ENCODE measurements around the gene PTPRF.
A peak's percentile ranks its signal among the peaks of the same experiment; 100 is the strongest.

PTPRF gene

DNA sequence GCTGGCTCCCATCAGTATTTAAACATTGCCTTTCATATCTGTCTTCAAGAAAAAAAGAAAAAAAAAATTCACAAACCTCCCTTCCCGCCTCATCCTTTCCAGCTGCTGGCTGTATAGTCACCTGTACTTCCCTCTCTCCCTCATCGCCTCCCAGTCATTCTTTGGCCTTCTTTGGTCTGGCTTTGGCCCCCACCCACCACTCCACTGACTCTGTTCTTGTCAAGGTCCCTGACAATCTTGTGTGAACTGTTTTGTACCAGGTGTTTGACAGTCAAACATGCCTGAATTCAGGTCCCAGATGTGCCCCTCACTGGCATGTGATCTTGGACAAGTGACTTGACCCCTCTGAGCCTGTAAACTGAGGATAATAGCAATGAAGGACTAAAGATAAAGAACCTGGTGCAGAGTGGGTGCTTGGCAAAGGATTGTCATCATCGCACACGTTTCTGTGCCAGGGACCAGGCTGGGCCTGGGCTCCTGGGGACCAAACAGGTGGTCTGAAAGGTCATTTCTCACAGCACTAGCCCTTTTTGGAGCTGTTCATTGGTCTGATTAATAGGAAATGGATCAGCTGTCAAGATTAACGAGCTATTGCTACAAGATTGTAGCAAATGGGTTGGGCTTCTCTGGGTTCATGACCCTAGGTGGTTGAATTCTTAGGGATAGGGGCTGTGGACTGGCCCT lies 21.5 kb downstream of the PTPRF start:
- DNase-seq (ENCODE audit: low read depth), result no peak
- TF ChIP-seq, protein P1, sequence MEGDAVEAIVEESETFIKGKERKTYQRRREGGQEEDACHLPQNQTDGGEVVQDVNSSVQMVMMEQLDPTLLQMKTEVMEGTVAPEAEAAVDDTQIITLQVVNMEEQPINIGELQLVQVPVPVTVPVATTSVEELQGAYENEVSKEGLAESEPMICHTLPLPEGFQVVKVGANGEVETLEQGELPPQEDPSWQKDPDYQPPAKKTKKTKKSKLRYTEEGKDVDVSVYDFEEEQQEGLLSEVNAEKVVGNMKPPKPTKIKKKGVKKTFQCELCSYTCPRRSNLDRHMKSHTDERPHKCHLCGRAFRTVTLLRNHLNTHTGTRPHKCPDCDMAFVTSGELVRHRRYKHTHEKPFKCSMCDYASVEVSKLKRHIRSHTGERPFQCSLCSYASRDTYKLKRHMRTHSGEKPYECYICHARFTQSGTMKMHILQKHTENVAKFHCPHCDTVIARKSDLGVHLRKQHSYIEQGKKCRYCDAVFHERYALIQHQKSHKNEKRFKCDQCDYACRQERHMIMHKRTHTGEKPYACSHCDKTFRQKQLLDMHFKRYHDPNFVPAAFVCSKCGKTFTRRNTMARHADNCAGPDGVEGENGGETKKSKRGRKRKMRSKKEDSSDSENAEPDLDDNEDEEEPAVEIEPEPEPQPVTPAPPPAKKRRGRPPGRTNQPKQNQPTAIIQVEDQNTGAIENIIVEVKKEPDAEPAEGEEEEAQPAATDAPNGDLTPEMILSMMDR (conservative IDR thresholded peaks at IDR 0.05; ENCODE audit: low read depth, low read length), result no peak
- H3K4me3 ChIP-seq (ENCODE audit: low read length), result no peak overlapping the region

DNA sequence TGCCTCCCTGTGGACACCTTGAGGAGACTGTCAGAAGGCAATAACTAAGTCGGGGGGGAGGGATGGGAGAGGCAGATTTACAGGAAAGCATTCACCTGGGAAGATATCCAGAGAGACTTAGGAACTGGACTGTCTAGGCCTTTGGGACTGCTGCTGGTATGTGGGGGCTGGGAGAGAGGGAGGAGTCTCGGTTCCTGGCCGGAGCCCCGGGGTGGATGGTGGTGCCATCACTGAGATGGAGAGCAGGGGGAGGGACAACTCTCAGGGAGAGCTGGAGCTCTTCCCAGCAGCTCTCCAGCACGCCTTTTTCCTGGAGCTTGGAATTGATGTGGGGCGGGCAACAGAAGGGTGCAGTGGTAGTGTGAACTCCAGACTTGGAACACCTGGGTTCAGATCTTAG lies 22.1 kb downstream of the PTPRF start:
- DNase-seq (ENCODE audit: low read depth), result no peak
- TF ChIP-seq, protein P1 (conservative IDR thresholded peaks at IDR 0.05; ENCODE audit: low read depth, low read length), result no peak
- H3K4me3 ChIP-seq (ENCODE audit: low read length), result no peak overlapping the region

DNA sequence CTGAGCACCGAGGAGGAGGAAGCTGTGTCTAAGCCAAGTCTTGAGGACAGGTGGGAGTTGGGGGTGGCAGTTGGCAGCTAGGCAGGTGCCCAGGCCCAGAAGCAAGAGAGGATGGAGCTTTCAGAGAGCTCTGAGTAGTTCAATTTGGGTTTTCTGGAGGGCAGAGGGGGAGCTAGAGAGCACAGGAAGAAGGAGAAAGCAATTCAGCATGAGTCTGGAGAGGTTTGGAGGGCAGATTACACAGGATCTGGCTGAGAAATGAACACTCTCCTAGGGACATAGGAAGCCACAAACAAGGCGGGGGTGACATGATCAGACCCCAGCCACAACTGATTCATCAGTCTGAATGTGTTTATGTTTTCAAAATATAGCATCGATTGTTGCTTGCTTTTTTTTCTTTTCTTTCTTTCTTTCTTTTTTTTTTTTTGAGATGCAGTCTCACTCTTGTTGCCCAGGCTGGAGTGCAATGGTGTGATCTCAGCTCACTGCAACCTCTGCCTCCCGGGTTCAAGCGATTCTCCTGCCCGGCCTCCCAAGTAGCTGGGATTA lies 23.8 kb downstream of the PTPRF start:
- no peak for DNase-seq (ENCODE audit: low read depth)

DNA sequence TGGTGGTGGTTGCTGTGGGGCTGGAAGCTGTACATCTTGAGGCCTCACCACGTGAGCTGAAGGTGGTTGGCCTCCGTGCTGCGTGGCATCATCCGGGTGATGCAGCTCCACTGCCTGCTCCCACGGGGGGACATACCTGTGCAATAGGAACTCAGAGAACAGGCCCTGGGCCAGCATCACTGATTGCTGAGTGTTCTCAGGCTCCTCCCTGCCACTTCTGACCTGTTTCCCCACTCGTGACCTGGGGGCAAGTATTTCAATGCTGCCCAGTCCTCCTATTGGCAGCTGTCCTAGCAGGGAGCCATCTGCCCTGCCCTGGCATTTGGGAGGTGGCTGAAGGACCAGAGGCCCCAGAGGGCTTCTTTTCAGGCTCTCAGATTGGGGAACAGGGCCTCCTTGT lies 26.1 kb downstream of the PTPRF start:
- no peak overlapping the region for H3K4me3 ChIP-seq (ENCODE audit: low read length)
- DNase-seq (ENCODE audit: low read depth), result no peak
- TF ChIP-seq, protein P1 (conservative IDR thresholded peaks at IDR 0.05; ENCODE audit: low read depth, low read length), result no peak

More for the DNA sequence above, 23.8 kb downstream of the PTPRF start:
- H3K4me3 ChIP-seq (ENCODE audit: low read length), result no peak overlapping the region
- TF ChIP-seq, protein P1 (conservative IDR thresholded peaks at IDR 0.05; ENCODE audit: low read depth, low read length), result peak; percentile 74

DNA sequence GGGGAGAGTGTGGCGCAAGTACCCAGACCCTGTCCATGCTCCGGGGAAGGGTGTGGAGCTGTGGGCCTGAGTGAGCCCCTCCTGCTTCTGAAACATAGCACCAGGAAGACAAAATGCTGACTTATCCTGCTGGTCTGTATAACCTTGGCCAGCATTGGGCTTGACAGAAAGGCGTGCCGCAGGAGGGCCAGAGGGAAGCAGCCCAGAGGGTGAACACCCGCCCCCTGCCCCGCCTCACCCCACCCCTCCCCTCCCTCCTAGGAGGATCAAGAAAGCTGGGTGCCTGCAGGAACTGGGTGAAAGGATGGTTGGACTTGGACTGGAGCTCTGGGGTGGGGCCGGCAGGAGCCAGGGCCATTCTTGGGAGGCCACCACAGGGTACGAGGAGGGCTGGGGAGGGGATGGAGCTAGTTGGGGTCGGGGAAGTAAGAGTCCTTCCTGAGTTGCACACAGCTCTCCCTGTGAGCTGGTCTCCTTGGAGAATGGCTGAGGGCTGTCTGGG lies 27.1 kb downstream of the PTPRF start:
- DNase-seq (ENCODE audit: low read depth), result no peak
- TF ChIP-seq, protein P1 (conservative IDR thresholded peaks at IDR 0.05; ENCODE audit: low read depth, low read length), result no peak
- no peak overlapping the region for H3K4me3 ChIP-seq (ENCODE audit: low read length)

DNA sequence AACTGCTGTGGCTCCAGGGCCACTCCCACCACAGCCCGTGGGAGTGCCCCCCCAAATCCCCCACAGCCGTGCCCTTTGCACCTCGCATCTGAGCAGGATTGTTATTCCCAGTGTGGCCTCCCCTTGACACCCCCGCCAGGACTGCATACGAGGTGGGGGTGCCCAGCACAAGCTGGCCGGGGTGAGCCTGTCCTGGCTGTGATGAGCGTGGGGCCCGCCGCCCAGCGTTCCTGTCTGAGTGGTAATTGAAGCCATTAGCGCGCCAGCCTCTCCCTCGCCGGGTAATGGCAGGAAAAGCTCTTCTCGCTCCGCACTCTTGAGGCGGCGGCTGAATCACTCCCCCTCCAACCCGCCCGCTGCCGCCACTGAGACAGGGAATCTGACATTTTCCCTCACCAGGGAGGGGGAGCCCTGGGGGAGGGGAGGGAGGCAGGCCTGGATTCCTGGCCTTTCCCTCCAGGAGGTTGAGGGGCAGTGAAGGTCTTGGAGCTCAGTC lies 27.7 kb downstream of the PTPRF start:
- TF ChIP-seq, protein P1 (conservative IDR thresholded peaks at IDR 0.05; ENCODE audit: low read depth, low read length), result no peak
- H3K4me3 ChIP-seq (ENCODE audit: low read length), result peak overlapping the region; percentile 12
- DNase-seq (ENCODE audit: low read depth), result no peak

DNA sequence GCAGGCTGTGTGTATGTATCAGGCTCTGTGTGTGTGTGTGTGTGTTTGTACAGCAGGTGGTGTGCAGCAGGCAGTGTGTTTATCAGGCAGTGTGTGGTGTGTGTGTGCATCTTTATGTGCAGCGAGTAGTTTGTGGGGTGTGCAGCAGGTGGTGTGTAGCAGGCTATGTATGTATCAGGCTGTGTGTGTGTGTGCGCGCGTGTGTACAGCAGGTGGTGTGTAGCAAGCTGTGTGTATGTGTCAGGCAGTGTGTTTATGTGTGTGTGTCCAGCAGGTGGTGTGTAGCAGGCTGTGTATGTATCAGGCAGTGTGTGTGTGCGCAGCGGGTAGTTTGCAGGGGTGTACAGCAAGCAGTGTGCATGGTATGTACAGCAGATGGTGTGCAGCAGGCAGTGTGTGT lies 29.0 kb downstream of the PTPRF start:
- TF ChIP-seq, protein P1 (conservative IDR thresholded peaks at IDR 0.05; ENCODE audit: low read depth, low read length), result no peak
- H3K4me3 ChIP-seq (ENCODE audit: low read length), result no peak overlapping the region
- DNase-seq (ENCODE audit: low read depth), result no peak
